Left cardiac atrium (tissue), 4 donors: Measurements from ENCODE around the gene DNPH1. TPM values are rescaled to one million over a fixed set of nuclear protein-coding genes. Genes with fewer than 3 reads are reported as not detected.
A peak's percentile ranks its signal among the peaks of the same experiment; 100 is the strongest.

ENCODE experiments used
- ATAC-seq, 2 donors: fragments of 200-7000 bp; cut with Tn5 transposase; one replicate each; pipeline ENCODE4 v1.9.1; 2020; ENCODE audit warnings: mild to moderate bottlenecking in 2 of 2, moderate library complexity in 2 of 2
- DNase-seq: peaks from one replicate; pipeline ENCODE4 v3.0.0-alpha.2; 2020
- intact Hi-C, 2 donors: fragments of 100-400 bp; cut with DNase I; formaldehyde crosslinking; loops; one replicate each; pipeline versions ENCODE4 v1.14.1 to v1.15.1; 2022 to 2023
- total RNA-seq, 2 donors: library from RNA; stranded (reverse); fragmentation: NEBNext Ultra II Directional; extraction: Animal tissue kit (Norgen Biotek cat#: 25700); gene quantifications; one replicate each; pipeline ENCODE4 v1.2.1, GENCODE V29; 2021
- donor health status: DM: no; HTN: yes; CAD: no.
- donor health status: DM: no; HTN: yes; CAD: no; lungs with severe emphysema.
- donor health status: DM: yes; HTN: yes; CAD: no.
- donor health status: Dilated cardiomyopathy.

The DNPH1 gene
- total RNA-seq, 2 donors from 2014 or later, result 22.7 to 35.4 TPM

GRCh38 chr6:43253401-43253800, 24.1 kb upstream of the DNPH1 start:
- no peak for ATAC-seq
- intact Hi-C loops, result no loop called here
- DNase-seq, result no peak

GRCh38 chr6:43250992-43251373, 21.7 kb upstream of the DNPH1 start:
- intact Hi-C loops, result no loop called here
- no peak for ATAC-seq
- DNase-seq, result no peak

- ATAC-seq, result no peak
- intact Hi-C loops, result no loop called here
- DNase-seq, result no peak
Observed at GRCh38 chr6:43248791-43249190, 19.5 kb upstream of the DNPH1 start.

GRCh38 chr6:43248101-43248500, 18.8 kb upstream of the DNPH1 start:
- DNase-seq (no peak), ATAC-seq (no peak)
- intact Hi-C loops, result no loop called here

GRCh38 chr6:43247114-43247999, 18.1 kb upstream of the DNPH1 start:
- peak; percentile 85 for DNase-seq
- ATAC-seq, result peak; percentile 96 to 97
- intact Hi-C loops, result no loop called here

- DNase-seq (peak; percentile 77), ATAC-seq (peak; percentile 77 to 89)
- intact Hi-C loops, result no loop called here
Observed at GRCh38 chr6:43246301-43247113, 17.2 kb upstream of the DNPH1 start.

GRCh38 chr6:43243664-43244321, 14.5 kb upstream of the DNPH1 start:
- ATAC-seq (no peak), DNase-seq (no peak)
- intact Hi-C loops, result no loop called here

- intact Hi-C loops, result no loop called here
- ATAC-seq (no peak), DNase-seq (no peak)
Observed at GRCh38 chr6:43242908-43243663, 13.8 kb upstream of the DNPH1 start, which contains the start of gene TTBK1. TSS of gene TTBK1 (plus strand) at chr6:43243481. CDS start at chr6:43246661, 3,180 bp downstream.

- ATAC-seq (no peak), DNase-seq (no peak)
- intact Hi-C loops, result no loop called here
Observed at GRCh38 chr6:43241446-43241845, 12.2 kb upstream of the DNPH1 start.

- ATAC-seq (no peak), DNase-seq (no peak)
- intact Hi-C loops, result no loop called here
Observed at GRCh38 chr6:43240950-43241349, 11.7 kb upstream of the DNPH1 start.

- no peak for ATAC-seq
- intact Hi-C loops, result no loop called here
- no peak for DNase-seq
Observed at GRCh38 chr6:43239054-43239453, 9.8 kb upstream of the DNPH1 start.

- ATAC-seq (no peak), DNase-seq (no peak)
- intact Hi-C loops, result no loop called here
Observed at GRCh38 chr6:43235841-43236240, 6.6 kb upstream of the DNPH1 start.

GRCh38 chr6:43231735-43232450, 2.6 kb upstream of the DNPH1 start:
- intact Hi-C loops, result no loop called here
- no peak for ATAC-seq
- DNase-seq, result no peak

- intact Hi-C loops, result no loop called here
- no peak for ATAC-seq
- no peak for DNase-seq
Observed at GRCh38 chr6:43231053-43231452, 1.8 kb upstream of the DNPH1 start.

- no peak for ATAC-seq
- intact Hi-C loops, result no loop called here
- DNase-seq, result no peak
Observed at GRCh38 chr6:43229803-43230620, 731 bp upstream of the DNPH1 start.

- no peak for DNase-seq
- intact Hi-C loops, result no loop called here
Observed at GRCh38 chr6:43226192-43226851, 3.0 kb downstream of the DNPH1 start.

GRCh38 chr6:43223175-43223574, 6.1 kb downstream of the DNPH1 start:
- intact Hi-C loops, result no loop called here
- ATAC-seq (no peak), DNase-seq (no peak)

More at GRCh38 chr6:43226192-43226851, 3.0 kb downstream of the DNPH1 start:
- ATAC-seq, result no peak
